ENCODE measurements around the gene AQP7.
"Not testable (repeated sequence)": the region's sequence is repeated elsewhere in the genome, so short reads cannot be mapped to it uniquely, and the experiment has no call there.

AQP7 gene

GRCh38 chr9:33375841-33376321, 26.5 kb downstream of the AQP7 start:
- FAIRE-seq (no peak), DNase-seq (ENCODE audit: low spot score) (no peak)

GRCh38 chr9:33375238-33375840, 27.0 kb downstream of the AQP7 start:
- no peak for FAIRE-seq

GRCh38 chr9:33374634-33375237, 27.6 kb downstream of the AQP7 start:
- DNase-seq (ENCODE audit: low spot score), result peak; percentile 55
- no peak for FAIRE-seq

More at GRCh38 chr9:33375238-33375840, 27.0 kb downstream of the AQP7 start:
- DNase-seq (ENCODE audit: low spot score), result no peak

- FAIRE-seq (no peak), DNase-seq (ENCODE audit: low spot score) (no peak)
Measured at GRCh38 chr9:33374190-33374589, 28.2 kb downstream of the AQP7 start.

GRCh38 chr9:33372900-33373299, 29.5 kb downstream of the AQP7 start:
- DNase-seq (ENCODE audit: low spot score) (no peak), FAIRE-seq (no peak)

- DNase-seq (ENCODE audit: low spot score) (no peak), FAIRE-seq (no peak)
Measured at GRCh38 chr9:33366979-33367480, 35.3 kb downstream of the AQP7 start.

- FAIRE-seq; DNase-seq (ENCODE audit: low spot score): not testable (repeated sequence)
Measured at GRCh38 chr9:33364814-33365213, 37.6 kb downstream of the AQP7 start.

- no peak for FAIRE-seq
- DNase-seq (ENCODE audit: low spot score), result no peak
Measured at GRCh38 chr9:33364127-33364526, 38.2 kb downstream of the AQP7 start.

- DNase-seq (ENCODE audit: low spot score); FAIRE-seq: not testable (repeated sequence)
Measured at GRCh38 chr9:33358641-33359040, 43.7 kb downstream of the AQP7 start.

- DNase-seq (ENCODE audit: low spot score) (no peak), FAIRE-seq (no peak)
Measured at GRCh38 chr9:33355933-33356332, 46.4 kb downstream of the AQP7 start.

GRCh38 chr9:33354651-33355211, 47.6 kb downstream of the AQP7 start:
- FAIRE-seq (no peak), DNase-seq (ENCODE audit: low spot score) (no peak)

GRCh38 chr9:33351547-33351946, 50.8 kb downstream of the AQP7 start:
- DNase-seq (ENCODE audit: low spot score), result no peak
- no peak for FAIRE-seq

GRCh38 chr9:33350310-33350709, 52.1 kb downstream of the AQP7 start:
- FAIRE-seq (no peak), DNase-seq (ENCODE audit: low spot score) (peak; percentile 28)

- no peak for DNase-seq (ENCODE audit: low spot score)
- no peak for FAIRE-seq
Measured at GRCh38 chr9:33349743-33350142, 52.6 kb downstream of the AQP7 start.

- no peak for FAIRE-seq
- no peak for DNase-seq (ENCODE audit: low spot score)
Measured at GRCh38 chr9:33348998-33349397, 53.4 kb downstream of the AQP7 start.

- DNase-seq (ENCODE audit: low spot score) (no peak), FAIRE-seq (no peak)
Measured at GRCh38 chr9:33346564-33346963, 55.8 kb downstream of the AQP7 start.

- no peak for FAIRE-seq
- DNase-seq (ENCODE audit: low spot score), result no peak
Measured at GRCh38 chr9:33344145-33344544, 58.2 kb downstream of the AQP7 start.

- FAIRE-seq, result no peak
- DNase-seq (ENCODE audit: low spot score), result no peak
Measured at GRCh38 chr9:33341182-33341581, 61.2 kb downstream of the AQP7 start.

GRCh38 chr9:33340186-33340585, 62.2 kb downstream of the AQP7 start:
- DNase-seq (ENCODE audit: low spot score), result no peak
- no peak for FAIRE-seq
